ENCODE measurements around the gene ENG.

ENG gene

GRCh38 chr9:127812011-127812410 lies 42.4 kb downstream of the ENG start:
- no peak for DNase-seq

GRCh38 chr9:127810378-127811187 lies 43.9 kb downstream of the ENG start:
- DNase-seq: no peak

- DNase-seq: no peak
Observed at GRCh38 chr9:127809540-127810377, 44.7 kb downstream of the ENG start.

GRCh38 chr9:127809002-127809539 lies 45.4 kb downstream of the ENG start:
- DNase-seq: no peak

GRCh38 chr9:127808347-127809001 lies 46.0 kb downstream of the ENG start:
- no peak for DNase-seq

GRCh38 chr9:127806871-127807270 lies 47.6 kb downstream of the ENG start:
- no peak for DNase-seq

GRCh38 chr9:127805620-127806019 lies 48.8 kb downstream of the ENG start:
- DNase-seq: no peak

- peak in 1 of 2 experiments; percentile 29 for DNase-seq
Observed at GRCh38 chr9:127803507-127804352, 50.7 kb downstream of the ENG start.

GRCh38 chr9:127802576-127803443 lies 51.6 kb downstream of the ENG start, which contains the start of gene FPGS:
Gene FPGS, plus strand, starts transcription at chr9:127802882. Its CDS starts 43 bp downstream, at chr9:127802925.
- DNase-seq: peak; percentile 86 to 87

GRCh38 chr9:127801955-127802575 lies 52.4 kb downstream of the ENG start:
- DNase-seq: no peak

- no peak for DNase-seq
Observed at GRCh38 chr9:127796852-127797370, 57.5 kb downstream of the ENG start.

- no peak for DNase-seq
Observed at GRCh38 chr9:127796225-127796813, 58.1 kb downstream of the ENG start.

GRCh38 chr9:127794001-127794791 lies 60.3 kb downstream of the ENG start:
- no peak for DNase-seq

GRCh38 chr9:127793093-127793708 lies 61.3 kb downstream of the ENG start:
- no peak for DNase-seq

- DNase-seq: no peak
Observed at GRCh38 chr9:127792417-127793031, 61.9 kb downstream of the ENG start.

GRCh38 chr9:127791085-127791484 lies 63.4 kb downstream of the ENG start:
- DNase-seq: no peak

GRCh38 chr9:127790094-127790855 lies 64.2 kb downstream of the ENG start:
- DNase-seq: no peak

All from SW 1271 (cell line).